Trophoblast cell (in vitro differentiated cells and primary cell): ENCODE results near the gene ZNF615.
A peak's percentile ranks its signal among the peaks of the same experiment; 100 is the strongest.
"Not testable (repeated sequence)": the region's sequence is repeated elsewhere in the genome, so short reads cannot be mapped to it uniquely, and the experiment has no call there.

Source experiments
- DNase-seq, 2 donors: peaks; one replicate each; pipeline ENCODE4 v3.0.0-alpha.2; 2016
- H2AFZ ChIP-seq: 2 replicates; pipeline ENCODE4 v1.6.1; 2013; ENCODE audit warnings: low read length, moderate library complexity, mild to moderate bottlenecking; ENCODE audit not compliant: insufficient read depth, poor library complexity
- H2AK5ac ChIP-seq: 2 replicates; pipeline ENCODE4 v1.6.1; 2013; ENCODE audit warnings: mild to moderate bottlenecking, low read length
- H2BK120ac ChIP-seq: 2 replicates; pipeline ENCODE4 v1.6.1; 2013; ENCODE audit warnings: low read length, mild to moderate bottlenecking, moderate library complexity; ENCODE audit not compliant: insufficient read depth, poor library complexity
- H2BK12ac ChIP-seq: 2 replicates; pipeline ENCODE4 v1.6.1; 2013; ENCODE audit warnings: mild to moderate bottlenecking, low read length, moderate library complexity
- H2BK5ac ChIP-seq: 2 replicates; pipeline ENCODE4 v1.6.1; 2013; ENCODE audit warnings: low read length, low read depth, moderate library complexity, mild to moderate bottlenecking; ENCODE audit not compliant: poor library complexity
- H3K14ac ChIP-seq: 2 replicates; pipeline ENCODE4 v1.6.1; 2013; ENCODE audit warnings: mild to moderate bottlenecking, low read length
- H3K18ac ChIP-seq: 2 replicates; pipeline ENCODE4 v1.6.1; 2013; ENCODE audit warnings: mild to moderate bottlenecking, low read length
- H3K23ac ChIP-seq: 2 replicates; pipeline ENCODE4 v1.6.1; 2013; ENCODE audit warnings: low read length
- H3K27ac ChIP-seq: 2 replicates; pipeline ENCODE4 v1.5.1; 2013; ENCODE audit warnings: low read depth, mild to moderate bottlenecking, inconsistent platforms, low read length, moderate library complexity
- H3K27me3 ChIP-seq: 2 replicates; pipeline ENCODE4 v1.6.1; 2013; ENCODE audit warnings: inconsistent platforms, mild to moderate bottlenecking, low read length, moderate library complexity; ENCODE audit not compliant: insufficient read depth
- H3K36me3 ChIP-seq, 2 experiments: 1 replicate in 1 of 2; 2 replicates in 1 of 2; pipeline ENCODE4 v1.6.1; 2013; ENCODE audit warnings: low read length in 2 of 2, mild to moderate bottlenecking in 2 of 2, moderate library complexity in 1 of 2; ENCODE audit not compliant: insufficient read depth in 2 of 2, control insufficient read depth in 1 of 2
- H3K4ac ChIP-seq: 2 replicates; pipeline ENCODE4 v1.6.1; 2013; ENCODE audit warnings: low read depth, mild to moderate bottlenecking, low read length, moderate library complexity
- H3K4me1 ChIP-seq, 2 experiments: 1 replicate in 1 of 2; 2 replicates in 1 of 2; pipeline ENCODE4 v1.6.1; 2013; ENCODE audit warnings: low read length in 2 of 2, mild to moderate bottlenecking in 2 of 2, moderate library complexity in 1 of 2; ENCODE audit not compliant: insufficient read depth in 2 of 2, control insufficient read depth in 1 of 2
- H3K4me2 ChIP-seq: 2 replicates; pipeline ENCODE4 v1.6.1; 2013; ENCODE audit warnings: inconsistent platforms, mild to moderate bottlenecking, low read length, moderate library complexity
- H3K4me3 ChIP-seq: 2 replicates; pipeline ENCODE4 v1.5.1; 2013; ENCODE audit warnings: mild to moderate bottlenecking, low read depth, low read length, inconsistent platforms
- H3K79me1 ChIP-seq: one replicate; pipeline ENCODE4 v1.6.1; 2013; ENCODE audit warnings: low read length
- H3K79me2 ChIP-seq: 2 replicates; pipeline ENCODE4 v1.6.1; 2013; ENCODE audit warnings: low read length, mild to moderate bottlenecking; ENCODE audit not compliant: control insufficient read depth, insufficient read depth, poor library complexity
- H3K9ac ChIP-seq: 2 replicates; pipeline ENCODE4 v1.6.1; 2013; ENCODE audit warnings: mild to moderate bottlenecking, low read length
- H3K9me3 ChIP-seq: 2 replicates; pipeline ENCODE4 v1.6.1; 2013; ENCODE audit warnings: low read depth, mild to moderate bottlenecking, control low read depth, inconsistent platforms, low read length; ENCODE audit not compliant: insufficient read depth
- H4K12ac ChIP-seq: 2 replicates; pipeline ENCODE4 v1.6.1; 2013; ENCODE audit warnings: low read depth, mild to moderate bottlenecking, low read length, moderate library complexity
- H4K8ac ChIP-seq: 2 replicates; pipeline ENCODE4 v1.6.1; 2013; ENCODE audit warnings: low read depth, mild to moderate bottlenecking, low read length, moderate library complexity
- H4K91ac ChIP-seq: one replicate; pipeline ENCODE4 v1.6.1; 2013; ENCODE audit warnings: low read depth, mild to moderate bottlenecking, low read length, moderate library complexity
- WGBS: extraction: QIAGEN DNeasy Blood & Tissue Kit; methylation state at CpG from one replicate; pipeline ENCODE4 v1.1.7; 2013; ENCODE audit warnings: missing lambda C conversion rate; ENCODE audit not compliant: insufficient read length, insufficient coverage; ENCODE audit errors: extremely low coverage; 5-methylcytosine and 5-hydroxymethylcytosine counted together

ZNF615 gene

GRCh38 chr19:51959791-51960190 lies 48.2 kb downstream of the ZNF615 start:
- no peak overlapping the region for H3K4me3 ChIP-seq
- H3K23ac ChIP-seq = no peak overlapping the region
- H3K79me1 ChIP-seq = no peaks in the 10 kb centered on the region
- H3K18ac ChIP-seq = no peak overlapping the region
- H3K4me1 ChIP-seq = no peaks in the 10 kb centered on the region
- peak overlapping the region; percentile 37 for H2BK5ac ChIP-seq
- H3K9me3 ChIP-seq = peaks cover 2% of the 10 kb centered on the region
- DNase-seq = no peak
- H2AK5ac ChIP-seq = no peak overlapping the region
- H3K14ac ChIP-seq = no peak overlapping the region
- H3K79me2 ChIP-seq = no peaks in the 10 kb centered on the region
- no peak overlapping the region for H3K9ac ChIP-seq
- no peaks in the 10 kb centered on the region for H3K27me3 ChIP-seq
- no peak overlapping the region for H3K4me2 ChIP-seq
- H3K36me3 ChIP-seq = peaks cover under 1 to 1% of the 10 kb centered on the region in 2 experiments
- no peak overlapping the region for H4K12ac ChIP-seq
- no peak overlapping the region for H3K27ac ChIP-seq
- WGBS = no CpG with 5 or more reads among the region's 4 CpGs
- no peak overlapping the region for H2BK12ac ChIP-seq
- H4K91ac ChIP-seq = no peak overlapping the region
- H3K4ac ChIP-seq = no peak overlapping the region
- H4K8ac ChIP-seq = no peak overlapping the region
- H2AFZ ChIP-seq = no peak overlapping the region
- H2BK120ac ChIP-seq = no peak overlapping the region

- not testable (repeated sequence) for H3K4ac ChIP-seq, H3K14ac ChIP-seq, H4K91ac ChIP-seq, H2BK12ac ChIP-seq, H4K12ac ChIP-seq, H3K79me2 ChIP-seq, H3K27ac ChIP-seq, H2BK120ac ChIP-seq, H2BK5ac ChIP-seq, H3K4me2 ChIP-seq, H2AFZ ChIP-seq, DNase-seq, H2AK5ac ChIP-seq, H3K18ac ChIP-seq, H3K27me3 ChIP-seq, H3K23ac ChIP-seq, H3K79me1 ChIP-seq, H3K9ac ChIP-seq, H3K4me3 ChIP-seq, H4K8ac ChIP-seq, H3K9me3 ChIP-seq, H3K36me3 ChIP-seq, H3K4me1 ChIP-seq
- no CpG with 5 or more reads among the region's 4 CpGs for WGBS
These were observed 50.2 kb downstream of the ZNF615 start for GRCh38 chr19:51957846-51958245.

- H2BK12ac ChIP-seq = no peak overlapping the region
- no peaks in the 10 kb centered on the region for H3K27me3 ChIP-seq
- DNase-seq = no peak
- no CpG with 5 or more reads among the region's 25 CpGs for WGBS
- H3K79me2 ChIP-seq = no peaks in the 10 kb centered on the region
- H3K36me3 ChIP-seq = peaks cover 5 to 14% of the 10 kb centered on the region in 2 experiments
- H3K79me1 ChIP-seq = no peaks in the 10 kb centered on the region
- H2BK120ac ChIP-seq = no peak overlapping the region
- no peak overlapping the region for H2BK5ac ChIP-seq
- no peak overlapping the region for H3K27ac ChIP-seq
- H3K4me2 ChIP-seq = no peak overlapping the region
- H3K4me1 ChIP-seq = no peaks in the 10 kb centered on the region
- H3K4me3 ChIP-seq = peak overlapping the region; percentile 45
- no peak overlapping the region for H3K14ac ChIP-seq
- no peak overlapping the region for H2AFZ ChIP-seq
- no peak overlapping the region for H2AK5ac ChIP-seq
- H4K12ac ChIP-seq = no peak overlapping the region
- H3K4ac ChIP-seq = no peak overlapping the region
- peaks cover 21% of the 10 kb centered on the region for H3K9me3 ChIP-seq
- H4K8ac ChIP-seq = no peak overlapping the region
- H3K18ac ChIP-seq = no peak overlapping the region
- no peak overlapping the region for H4K91ac ChIP-seq
- peak overlapping the region; percentile 52 for H3K9ac ChIP-seq
- H3K23ac ChIP-seq = no peak overlapping the region
These were observed 59.0 kb downstream of the ZNF615 start for GRCh38 chr19:51948975-51949374.

- Histone ChIP-seq H3K27me3 (no peaks in the 10 kb centered on the region), H3K79me2 (no peaks in the 10 kb centered on the region), H2BK5ac (no peak overlapping the region), H3K14ac (no peak overlapping the region), H3K36me3 (peaks cover 11 to 26% of the 10 kb centered on the region in 2 experiments), H2AK5ac (no peak overlapping the region), H3K9me3 (peaks cover 25% of the 10 kb centered on the region), H3K23ac (no peak overlapping the region), H3K27ac (no peak overlapping the region), H3K4ac (no peak overlapping the region), H3K18ac (no peak overlapping the region), H2BK12ac (no peak overlapping the region), H3K9ac (no peak overlapping the region), H3K4me2 (no peak overlapping the region), H3K79me1 (no peaks in the 10 kb centered on the region), H2BK120ac (no peak overlapping the region), H2AFZ (no peak overlapping the region), H4K12ac (no peak overlapping the region), H4K91ac (no peak overlapping the region), H3K4me3 (no peak overlapping the region), H3K4me1 (no peaks in the 10 kb centered on the region), H4K8ac (no peak overlapping the region)
- WGBS = no CpG with 5 or more reads among the region's 1 CpG
- no peak for DNase-seq
These were observed 61.4 kb downstream of the ZNF615 start for GRCh38 chr19:51946602-51947001.
